Stimulated activated CD8-positive, alpha-beta memory T cell treated with anti-CD3 and anti-CD28 coated beads, Interleukin-15, amount 100 ng/mL, for 48 hours (primary cell): ENCODE results near the gene BLVRB.
"Not testable (repeated sequence)": the region's sequence is repeated elsewhere in the genome, so short reads cannot be mapped to it uniquely, and the experiment has no call there.

ENCODE experiments used
- DNase-seq, 2 donors: peaks; one replicate each; pipeline ENCODE4 v3.0.0-alpha.2; 2020; ENCODE audit warnings: low read depth in 2 of 2

Gene BLVRB

GRCh38 chr19:40489882-40490230, 24.3 kb upstream of the BLVRB start:
- no peak for DNase-seq

DNA sequence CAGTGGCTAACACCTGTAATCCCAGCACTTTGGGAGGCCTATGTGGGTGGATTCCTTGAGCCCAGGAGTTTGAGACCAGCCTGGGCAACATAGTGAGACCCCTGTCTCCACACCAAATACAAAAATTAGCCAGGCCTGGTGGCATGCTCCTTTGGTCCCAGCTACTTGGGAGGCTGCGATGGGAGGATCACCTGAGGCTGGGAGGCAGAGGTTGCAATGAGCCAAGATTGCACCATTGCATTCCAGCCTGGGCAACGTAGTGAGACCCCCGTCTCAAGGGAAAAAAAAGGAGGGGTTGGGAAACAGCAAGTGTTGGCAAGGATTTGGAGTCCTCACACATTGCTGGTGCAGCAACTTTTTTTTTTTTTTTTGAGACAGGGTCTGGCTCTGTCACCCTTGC, 20.5 kb upstream of the BLVRB start:
- DNase-seq, result no peak

DNA sequence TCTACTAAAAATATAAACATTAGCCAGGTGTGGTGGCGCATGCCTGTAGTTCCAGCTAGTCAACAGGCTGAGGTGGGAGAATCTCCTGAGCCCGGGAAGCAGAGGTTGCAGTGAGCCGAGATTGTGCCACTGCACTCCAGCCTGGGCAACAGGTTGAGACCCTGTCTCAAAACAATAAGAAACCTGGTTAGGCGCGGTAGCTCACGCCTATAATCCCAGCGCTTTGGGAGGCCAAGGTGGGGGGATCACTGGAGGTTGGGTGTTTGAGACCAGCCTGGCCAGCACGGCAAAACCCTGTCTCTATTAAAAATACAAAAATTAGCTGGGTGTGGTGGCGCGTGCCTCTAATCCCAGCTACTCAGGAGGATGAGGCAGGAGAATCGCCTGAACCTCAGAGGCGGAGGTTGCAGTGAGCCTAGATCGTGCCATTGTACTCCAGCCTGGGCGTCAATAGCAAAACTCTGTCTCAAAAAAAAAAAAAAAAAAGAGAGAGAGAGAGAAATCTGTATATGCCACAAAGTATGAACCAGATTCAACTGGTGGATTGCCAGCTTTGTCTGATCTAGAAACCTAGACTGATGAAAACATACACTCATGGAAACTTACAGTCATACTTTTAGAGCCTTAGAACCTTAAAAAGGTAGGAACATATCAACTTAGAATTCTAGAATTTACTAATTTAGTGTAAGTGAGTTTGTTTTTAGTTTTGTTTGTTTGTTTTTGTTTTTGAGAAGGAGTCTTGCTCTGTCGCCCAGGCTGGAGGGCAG, 10.5 kb upstream of the BLVRB start:
- not testable (repeated sequence) for DNase-seq

DNA sequence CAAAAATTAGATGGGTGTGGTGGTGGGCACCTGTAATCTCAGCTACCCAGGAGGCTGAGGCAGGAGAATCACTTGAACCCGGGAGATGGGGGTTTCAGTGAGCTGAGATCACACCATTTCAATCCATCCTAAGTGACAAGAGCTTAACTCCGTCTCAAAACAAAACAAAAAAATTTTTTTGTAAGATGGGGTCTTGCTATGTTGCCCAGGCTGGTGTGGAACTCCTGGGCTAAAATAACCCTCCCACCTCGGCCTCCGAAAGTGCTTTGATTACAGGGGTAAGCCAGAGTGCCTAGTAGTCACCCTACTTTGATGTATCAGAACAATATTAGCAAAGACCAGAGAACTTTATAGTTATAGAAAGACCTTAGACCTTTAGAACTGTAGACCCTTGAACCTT, 9.2 kb upstream of the BLVRB start:
- no peak for DNase-seq

DNA sequence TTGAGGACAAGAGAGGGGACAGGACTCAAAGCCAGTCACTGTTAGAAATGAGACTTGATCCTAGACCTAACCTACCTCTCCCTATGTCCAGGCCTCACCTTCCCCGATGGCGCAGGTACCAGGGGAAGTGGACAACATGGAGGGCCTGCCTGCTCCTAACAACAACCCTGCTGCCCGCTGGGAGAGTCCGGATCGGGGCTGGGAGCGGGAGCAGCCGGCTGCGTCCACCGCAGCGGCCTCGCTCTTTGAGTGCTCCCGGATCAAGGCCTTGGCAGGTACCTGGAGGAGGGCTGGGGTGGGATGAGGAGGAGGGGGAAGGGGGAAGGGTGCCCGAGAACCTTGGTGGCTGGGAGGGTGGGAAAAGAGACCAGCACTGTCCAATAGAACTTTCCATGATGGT, 7.0 kb upstream of the BLVRB start:
- no peak for DNase-seq

DNA sequence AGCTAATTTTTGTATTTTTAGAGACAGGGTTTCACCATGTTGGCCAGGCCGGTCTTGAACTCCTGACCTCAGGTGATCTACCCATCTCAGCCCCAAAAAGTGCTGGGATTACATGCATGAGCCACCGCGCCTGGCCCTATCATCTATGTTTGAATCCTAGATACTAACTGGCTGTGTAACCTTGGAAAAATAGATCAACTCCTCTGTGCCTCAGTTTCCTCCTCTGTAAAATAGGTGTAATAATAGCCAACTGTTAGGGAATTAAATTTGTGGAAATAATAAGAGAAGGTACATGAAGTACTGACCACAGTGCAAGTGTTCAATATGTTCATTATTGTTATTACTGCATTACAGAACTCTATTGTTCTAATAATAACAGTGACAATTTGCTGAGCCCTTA, 5.6 kb upstream of the BLVRB start:
- no peak for DNase-seq

- no peak for DNase-seq
Measured at GRCh38 chr19:40469011-40469410, 3.5 kb upstream of the BLVRB start.

DNA sequence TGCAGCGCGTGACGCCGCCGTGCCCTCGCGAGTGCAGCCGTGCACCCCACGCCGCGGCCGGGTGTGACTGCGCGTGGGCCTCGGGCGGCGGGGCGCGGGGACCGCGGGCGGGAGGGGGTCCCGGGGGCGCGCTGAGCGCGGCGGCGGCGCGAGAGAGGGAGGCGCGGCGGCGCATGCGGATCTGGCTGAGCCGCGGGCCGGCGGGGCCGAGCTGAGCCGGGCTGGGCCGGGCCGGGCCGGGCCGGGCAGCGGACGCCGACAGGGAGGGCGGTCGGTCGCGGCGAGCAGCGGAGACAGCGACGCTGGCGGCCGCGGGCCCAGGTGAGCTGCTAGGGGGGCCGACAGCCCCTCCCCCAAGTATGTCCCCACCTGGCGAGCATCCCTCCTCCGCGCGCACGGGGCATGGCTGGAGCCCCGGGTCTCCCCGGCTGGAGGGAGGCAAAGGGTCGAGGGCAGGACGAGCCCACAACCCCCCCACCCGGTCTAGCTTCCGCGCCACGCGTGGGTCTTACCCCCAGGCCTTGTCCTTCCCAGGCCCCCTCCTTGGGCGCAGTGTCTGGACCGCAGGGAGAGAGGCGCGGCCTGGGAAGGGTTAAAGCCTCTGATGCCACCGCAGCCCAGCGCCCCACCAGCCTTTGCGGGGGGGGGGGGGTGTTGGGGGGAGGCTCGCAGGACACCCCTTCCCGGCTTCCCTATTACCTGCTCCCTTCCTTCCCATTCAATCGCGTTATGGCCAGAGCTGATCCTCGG, 1.6 kb upstream of the BLVRB start, which contains the start of gene SPTBN4:
SPTBN4 (plus strand) TSS at position 17 of the 750 bp plus-strand sequence. CDS start 5,621 bp downstream, outside the sequence.
- DNase-seq, result no peak

GRCh38 chr19:40466219-40466984, 857 bp upstream of the BLVRB start:
- DNase-seq, result peak in 1 of 2 donors; percentile 70

DNA sequence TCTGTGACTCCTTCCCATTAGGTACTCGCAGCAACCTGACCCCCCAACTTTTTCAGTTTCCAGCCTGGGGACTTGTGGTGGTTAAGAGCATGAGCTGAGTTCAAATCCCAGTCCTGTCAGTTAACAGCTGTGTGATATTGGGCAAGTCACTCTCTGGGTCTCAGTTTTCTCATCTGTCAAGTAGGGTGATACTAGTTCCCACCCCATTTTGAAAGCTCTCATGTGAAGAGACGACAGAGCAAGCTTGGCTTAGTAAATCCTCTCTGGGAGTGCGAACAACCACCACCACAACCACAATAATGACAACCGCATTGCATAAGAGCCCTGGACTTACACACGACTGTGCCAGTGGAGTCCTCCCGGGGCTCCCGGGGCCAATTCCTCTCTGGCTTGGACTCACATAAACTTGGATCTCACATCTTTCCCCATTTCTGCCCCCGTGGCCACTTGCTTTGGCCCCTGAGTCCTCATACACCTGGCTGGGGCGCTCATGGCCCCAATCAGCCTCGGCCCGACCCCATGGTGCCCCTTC, 454 bp downstream of the BLVRB start:
- no peak for DNase-seq

- DNase-seq, result peak; percentile 34 to 49
Measured at GRCh38 chr19:40464059-40465024, 1.2 kb downstream of the BLVRB start.

DNA sequence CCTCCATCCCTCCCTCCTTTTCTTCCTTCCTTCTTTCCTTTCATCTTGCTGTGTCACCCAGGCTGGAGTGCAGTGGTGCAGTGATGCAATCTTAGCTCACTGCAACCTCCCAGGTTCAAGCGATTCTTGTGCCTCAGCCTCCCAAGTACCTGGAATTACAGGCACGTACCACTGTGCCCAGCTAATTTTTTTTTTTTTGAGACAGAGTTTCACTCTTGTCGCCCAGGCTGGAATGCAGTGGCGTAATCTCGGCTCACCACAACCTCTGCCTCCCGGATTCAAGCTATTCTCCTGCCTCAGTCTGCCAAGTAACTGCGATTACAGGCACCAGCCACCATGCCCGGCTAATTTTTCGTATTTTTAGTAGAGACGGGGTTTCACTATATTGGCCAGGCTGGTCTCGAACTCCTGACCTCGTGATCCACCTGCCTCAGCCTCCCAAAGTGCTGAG, 1.9 kb downstream of the BLVRB start:
- not testable (repeated sequence) for DNase-seq

DNA sequence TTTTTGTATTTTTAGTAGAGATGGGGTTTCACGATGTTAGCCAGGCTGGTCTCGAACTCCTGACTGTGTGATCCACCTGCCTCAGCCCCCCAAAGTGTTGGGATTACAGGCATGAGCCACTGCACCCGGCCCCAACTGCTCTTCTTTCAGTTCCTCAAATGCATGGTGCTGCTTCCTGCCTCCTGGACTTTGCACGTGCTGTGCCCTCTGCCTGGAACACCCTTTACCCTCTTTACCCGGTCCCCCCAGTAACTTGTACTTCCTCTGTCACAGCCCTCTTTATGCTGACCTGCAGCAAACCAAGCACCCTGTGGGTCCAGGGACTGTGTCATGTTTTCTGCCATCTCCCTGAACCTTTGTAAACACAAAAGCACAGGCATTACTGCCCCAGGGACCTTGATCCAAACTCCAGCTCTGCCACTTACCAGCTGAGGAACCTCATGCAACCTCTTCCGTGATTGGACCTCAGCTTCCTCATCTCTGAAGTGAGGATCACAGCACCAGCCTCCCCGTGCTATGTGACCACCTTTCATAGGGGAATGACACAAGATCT, 3.8 kb downstream of the BLVRB start:
- no peak for DNase-seq

- DNase-seq, result no peak
Measured at GRCh38 chr19:40460185-40460584, 5.4 kb downstream of the BLVRB start.

DNA sequence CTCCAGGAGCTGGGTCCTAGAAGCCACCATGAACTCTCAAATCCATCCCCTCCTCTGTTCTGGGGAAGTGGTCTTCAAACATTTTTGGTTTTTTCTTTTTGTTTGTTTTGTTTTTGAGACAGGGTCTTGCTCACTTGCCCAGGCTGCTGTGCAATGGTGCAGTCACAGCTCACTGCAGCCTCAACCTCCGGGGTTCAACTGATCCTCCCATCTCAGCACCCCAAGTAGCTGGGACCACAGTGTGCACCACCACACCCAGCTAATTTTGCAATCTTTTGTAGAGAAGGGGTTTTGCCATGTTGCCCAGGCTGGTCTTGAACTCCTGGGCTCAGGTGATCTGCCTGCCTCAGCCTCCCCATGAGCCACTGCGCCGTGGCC, 7.0 kb downstream of the BLVRB start:
- DNase-seq, result no peak

DNA sequence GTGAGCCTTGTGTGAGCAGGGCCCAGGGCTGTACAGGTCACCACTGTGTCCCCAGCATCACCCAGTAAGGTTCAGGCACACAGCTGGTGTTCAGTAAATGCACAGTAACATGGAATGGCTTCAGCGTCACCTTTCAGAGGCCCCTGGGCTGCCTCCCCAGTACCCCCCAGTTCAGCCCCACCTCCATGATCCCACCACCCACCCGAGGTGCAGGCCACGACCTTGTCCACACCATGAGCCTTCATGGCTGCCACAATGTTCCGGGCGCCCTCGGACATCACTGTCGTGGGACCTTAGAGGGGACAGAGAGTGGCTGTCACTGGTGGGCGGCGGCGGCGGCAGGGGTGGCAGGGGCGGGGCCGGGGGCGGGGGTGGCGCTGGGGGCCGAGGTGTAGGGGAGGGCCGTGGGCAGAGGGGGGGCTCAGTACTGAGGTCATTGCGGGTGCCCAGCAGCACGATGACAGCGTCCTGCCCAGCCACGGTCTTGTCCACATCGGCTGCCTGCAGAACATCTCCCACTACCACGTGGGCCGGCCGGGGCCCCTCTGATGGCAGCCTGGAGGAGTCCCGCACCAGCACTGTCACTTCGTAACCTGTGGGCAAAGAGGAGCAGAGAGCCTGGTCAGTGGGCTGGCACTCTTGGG, 7.5 kb downstream of the BLVRB start:
- no peak for DNase-seq

DNA sequence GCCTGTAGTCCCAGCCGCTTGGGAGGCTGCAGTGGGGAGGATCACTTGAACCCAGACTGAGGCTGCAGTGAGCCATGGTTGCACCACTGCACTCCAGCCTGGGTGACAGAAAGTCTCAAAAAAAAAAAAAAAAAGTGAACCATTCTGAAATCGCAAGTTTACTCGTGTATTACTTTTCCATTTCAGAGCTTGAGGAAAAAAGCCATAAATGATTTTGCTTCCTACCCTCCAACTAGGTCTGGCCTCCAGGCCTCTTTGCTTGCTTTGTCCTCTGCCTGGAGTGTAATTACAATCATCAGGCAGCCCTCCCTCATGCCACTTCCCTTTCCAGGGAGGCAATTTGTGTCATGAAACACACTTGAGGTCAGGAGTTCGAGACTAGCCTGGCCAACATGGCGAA, 8.5 kb downstream of the BLVRB start:
- DNase-seq, result no peak

GRCh38 chr19:40453943-40454342, 11.6 kb downstream of the BLVRB start:
- not testable (repeated sequence) for DNase-seq

- DNase-seq, result no peak
Measured at GRCh38 chr19:40453151-40453735, 12.3 kb downstream of the BLVRB start.

GRCh38 chr19:40452016-40452415, 13.5 kb downstream of the BLVRB start:
- DNase-seq, result no peak
